ENCODE results near the gene NKX2-1. TPM values are rescaled to one million over a fixed set of nuclear protein-coding genes. Genes with fewer than 3 reads are reported as not detected.

NKX2-1 gene
- total and polyA plus RNA-seq, 2 experiments from 2014 or later: not detected

- H3K4me2 ChIP-seq (ENCODE audit: unreplicated experiment): no peak overlapping the region
- no peaks in the 10 kb centered on the region for H3K9me2 ChIP-seq (ENCODE audit: insufficient read depth)
- H2AFZ ChIP-seq: no peak overlapping the region
- H3F3A ChIP-seq (ENCODE audit: insufficient read depth): no peaks in the 10 kb centered on the region
- no peak for DNase-seq
- H3K27me3 ChIP-seq (replicated peaks; ENCODE audit: insufficient read depth): peaks cover 86% of the 10 kb centered on the region
- no peaks in the 10 kb centered on the region for H3K4me1 ChIP-seq (ENCODE audit: insufficient read depth)
- no peak overlapping the region for H3K9ac ChIP-seq
- in situ Hi-C loops (cut with MboI): no loop called here
- H3K79me2 ChIP-seq (ENCODE audit: insufficient read depth): no peaks in the 10 kb centered on the region
- 18 to 19% methylated on average over 11 of the region's 11 CpGs for WGBS, 2 experiments (ENCODE audit: low coverage in 1 of 2, low lambda C conversion rate in 2 of 2, missing lambda C conversion rate in 2 of 2)
- TF ChIP-seq EZH2 (IDR thresholded peaks at IDR 0.05; ENCODE audit: insufficient read depth, poor library complexity, severe bottlenecking) (no peak), EZH2phosphoT487 (IDR thresholded peaks at IDR 0.05; ENCODE audit: insufficient read depth, low read depth) (no peak)
- no peak overlapping the region for H3K27ac ChIP-seq
- H4K20me1 ChIP-seq (ENCODE audit: insufficient read depth): no peaks in the 10 kb centered on the region
- H3K9me3 ChIP-seq (ENCODE audit: low read depth): no peaks in the 10 kb centered on the region
- H3K4me3 ChIP-seq: no peak overlapping the region
- no peaks in the 10 kb centered on the region for H3K36me3 ChIP-seq (ENCODE audit: low read depth)
Measured at GRCh38 chr14:36515896-36516718, 3.9 kb downstream of the NKX2-1 start.

- 12 to 15% methylated on average over 13 to 14 of the region's 14 CpGs for WGBS, 2 experiments (ENCODE audit: low coverage in 1 of 2, low lambda C conversion rate in 2 of 2, missing lambda C conversion rate in 2 of 2)
- H4K20me1 ChIP-seq (ENCODE audit: insufficient read depth): no peaks in the 10 kb centered on the region
- TF ChIP-seq EZH2phosphoT487 (IDR thresholded peaks at IDR 0.05; ENCODE audit: insufficient read depth, low read depth): no peak
- TF ChIP-seq EZH2 (IDR thresholded peaks at IDR 0.05; ENCODE audit: insufficient read depth, poor library complexity, severe bottlenecking): no peak
- H3K79me2 ChIP-seq (ENCODE audit: insufficient read depth): no peaks in the 10 kb centered on the region
- H3K9ac ChIP-seq: no peak overlapping the region
- no peaks in the 10 kb centered on the region for H3K4me1 ChIP-seq (ENCODE audit: insufficient read depth)
- no peaks in the 10 kb centered on the region for H3F3A ChIP-seq (ENCODE audit: insufficient read depth)
- H3K4me3 ChIP-seq: no peak overlapping the region
- in situ Hi-C loops (cut with MboI): no loop called here
- H3K4me2 ChIP-seq (ENCODE audit: unreplicated experiment): no peak overlapping the region
- DNase-seq: no peak
- no peaks in the 10 kb centered on the region for H3K9me2 ChIP-seq (ENCODE audit: insufficient read depth)
- no peak overlapping the region for H3K27ac ChIP-seq
- H3K9me3 ChIP-seq (ENCODE audit: low read depth): no peaks in the 10 kb centered on the region
- no peak overlapping the region for H2AFZ ChIP-seq
- H3K36me3 ChIP-seq (ENCODE audit: low read depth): no peaks in the 10 kb centered on the region
- peaks cover 87% of the 10 kb centered on the region for H3K27me3 ChIP-seq (replicated peaks; ENCODE audit: insufficient read depth)
Measured at GRCh38 chr14:36515105-36515593, 4.9 kb downstream of the NKX2-1 start.

DNA sequence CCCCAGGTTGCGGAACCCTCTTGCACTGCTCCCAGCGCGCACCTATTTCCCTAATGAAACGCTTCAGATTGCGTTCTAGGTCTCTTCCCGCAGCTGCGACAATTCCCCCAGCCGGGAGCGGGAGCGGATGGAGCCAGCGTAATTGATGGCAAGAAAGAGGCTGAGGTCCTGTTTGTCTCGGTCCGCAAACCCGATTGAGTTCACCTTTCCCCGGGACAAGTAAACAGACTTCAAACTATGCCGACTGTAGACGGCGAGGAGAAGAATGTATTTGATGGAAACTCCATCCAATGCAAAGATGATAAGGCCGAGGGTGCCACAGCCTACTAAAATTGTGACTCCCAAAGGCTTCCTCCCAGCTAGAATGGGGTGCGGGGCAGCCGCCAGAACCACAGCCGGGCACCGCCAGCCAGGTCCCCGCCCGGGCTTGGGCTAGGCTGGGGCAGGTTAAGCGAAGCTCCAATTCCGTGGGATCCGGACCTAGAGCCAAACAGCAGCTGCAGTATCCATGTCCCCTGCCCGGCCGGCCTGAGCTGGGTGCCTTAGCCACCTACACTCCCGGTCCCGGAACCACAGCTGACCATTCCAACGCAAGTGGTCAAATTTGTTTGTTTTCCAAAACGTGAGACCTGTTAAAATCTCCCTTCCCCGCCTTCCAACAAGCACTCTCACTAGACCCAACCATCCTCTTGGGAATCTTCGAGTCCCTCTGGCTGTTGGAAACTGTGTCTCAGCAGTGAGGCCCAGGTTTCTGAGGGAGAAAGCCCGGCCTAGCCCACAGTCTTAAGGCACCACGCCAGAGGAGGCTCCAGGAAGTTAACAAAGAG lies 5.5 kb downstream of the NKX2-1 start:
- Histone ChIP-seq H3K27ac (no peak overlapping the region), H4K20me1 (ENCODE audit: insufficient read depth) (no peaks in the 10 kb centered on the region), H3K4me3 (no peak overlapping the region), H3K9me3 (ENCODE audit: low read depth) (no peaks in the 10 kb centered on the region), H3K36me3 (ENCODE audit: low read depth) (no peaks in the 10 kb centered on the region), H3K79me2 (ENCODE audit: insufficient read depth) (no peaks in the 10 kb centered on the region), H3K27me3 (replicated peaks; ENCODE audit: insufficient read depth) (peaks cover 87% of the 10 kb centered on the region), H3F3A (ENCODE audit: insufficient read depth) (no peaks in the 10 kb centered on the region), H3K9ac (no peak overlapping the region), H2AFZ (no peak overlapping the region), H3K4me1 (ENCODE audit: insufficient read depth) (no peaks in the 10 kb centered on the region), H3K4me2 (ENCODE audit: unreplicated experiment) (no peak overlapping the region), H3K9me2 (ENCODE audit: insufficient read depth) (no peaks in the 10 kb centered on the region)
- in situ Hi-C loops (cut with MboI): no loop called here
- no peak for DNase-seq
- TF ChIP-seq EZH2phosphoT487 (IDR thresholded peaks at IDR 0.05; ENCODE audit: insufficient read depth, low read depth) (no peak), EZH2 (IDR thresholded peaks at IDR 0.05; ENCODE audit: insufficient read depth, poor library complexity, severe bottlenecking) (no peak)
- 2% methylated on average over 38 of the region's 38 CpGs for WGBS, 2 experiments (ENCODE audit: low coverage in 1 of 2, low lambda C conversion rate in 2 of 2, missing lambda C conversion rate in 2 of 2)

GRCh38 chr14:36513451-36514277 lies 6.4 kb downstream of the NKX2-1 start:
- H3K27ac ChIP-seq: no peak overlapping the region
- H3K9me2 ChIP-seq (ENCODE audit: insufficient read depth): no peaks in the 10 kb centered on the region
- no peak for DNase-seq
- no peaks in the 10 kb centered on the region for H3F3A ChIP-seq (ENCODE audit: insufficient read depth)
- TF ChIP-seq EZH2phosphoT487 (IDR thresholded peaks at IDR 0.05; ENCODE audit: insufficient read depth, low read depth): no peak
- no peak for TF ChIP-seq EZH2 (IDR thresholded peaks at IDR 0.05; ENCODE audit: insufficient read depth, poor library complexity, severe bottlenecking)
- H3K79me2 ChIP-seq (ENCODE audit: insufficient read depth): no peaks in the 10 kb centered on the region
- WGBS, 2 experiments (ENCODE audit: low coverage in 1 of 2, low lambda C conversion rate in 2 of 2, missing lambda C conversion rate in 2 of 2): 2 to 3% methylated on average over 35 to 37 of the region's 38 CpGs
- no peaks in the 10 kb centered on the region for H4K20me1 ChIP-seq (ENCODE audit: insufficient read depth)
- no peak overlapping the region for H3K4me3 ChIP-seq
- no peak overlapping the region for H3K4me2 ChIP-seq (ENCODE audit: unreplicated experiment)
- H3K27me3 ChIP-seq (replicated peaks; ENCODE audit: insufficient read depth): peaks cover 89% of the 10 kb centered on the region
- in situ Hi-C loops (cut with MboI): no loop called here
- H3K9ac ChIP-seq: no peak overlapping the region
- H2AFZ ChIP-seq: no peak overlapping the region
- no peaks in the 10 kb centered on the region for H3K36me3 ChIP-seq (ENCODE audit: low read depth)
- no peaks in the 10 kb centered on the region for H3K4me1 ChIP-seq (ENCODE audit: insufficient read depth)
- H3K9me3 ChIP-seq (ENCODE audit: low read depth): no peaks in the 10 kb centered on the region
